Brain microvascular endothelial cell (primary cell): ENCODE results near the gene SNTA1.
"Not testable (repeated sequence)": the region's sequence is repeated elsewhere in the genome, so short reads cannot be mapped to it uniquely, and the experiment has no call there.

ENCODE experiments used
- DNase-seq: peaks from one replicate; pipeline ENCODE4 v3.0.0-alpha.2; 2020
- H3K27ac ChIP-seq: fragments of 250-450 bp; sonication (Bioruptor Pico); 2 replicates; pipeline ENCODE4 v1.5.1; 2020; ENCODE audit warnings: mild to moderate bottlenecking, moderate library complexity
- H3K27me3 ChIP-seq: fragments of 250-450 bp; sonication (Bioruptor Pico); replicated peaks from 2 replicates; pipeline ENCODE4 v1.5.1; 2020; ENCODE audit warnings: mild to moderate bottlenecking
- H3K36me3 ChIP-seq: fragments of 250-450 bp; sonication (Bioruptor Pico); replicated peaks from 2 replicates; pipeline ENCODE4 v1.5.1; 2020; ENCODE audit warnings: mild to moderate bottlenecking
- H3K4me3 ChIP-seq: 2 replicates; pipeline ENCODE4 v1.5.1; 2011; ENCODE audit warnings: low read depth, mild to moderate bottlenecking, control low read depth, low read length, moderate library complexity
- in situ Hi-C: cut with HindIII; loops from 2 replicates; pipeline ENCODE4 v1.10.0; 2017; ENCODE audit warnings: low sequenced_read_pairs, low pct_ligation_motif_present
- TF ChIP-seq, protein P1 (sequence below): IDR thresholded peaks from 2 replicates; pipeline ENCODE4 v1.5.1; 2011; ENCODE audit warnings: low read depth, mild to moderate bottlenecking, moderate library complexity, low read length, control low read depth, inconsistent platforms; ENCODE audit errors: missing control alignments

SNTA1 gene

DNA sequence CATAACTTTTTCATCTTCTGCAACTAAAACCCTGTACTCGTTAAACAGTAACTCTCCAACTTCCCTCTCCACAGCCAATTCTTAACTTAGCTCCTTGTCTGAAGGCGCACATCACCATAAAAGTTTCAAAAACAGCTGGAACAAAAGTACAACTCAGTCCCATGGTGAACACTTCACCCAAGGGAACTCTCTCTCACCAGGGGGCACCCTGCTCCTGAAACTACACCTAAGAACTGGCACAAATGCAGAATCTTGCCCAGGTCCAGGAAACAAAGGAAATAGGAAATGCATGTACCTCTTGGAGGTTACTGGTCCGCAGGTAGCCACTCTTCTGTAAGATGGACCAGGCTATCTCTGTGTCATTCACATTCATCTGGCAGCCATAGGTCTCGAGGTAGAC, 48.8 kb downstream of the SNTA1 start:
- Histone ChIP-seq H3K27me3 (no peaks in the 10 kb centered on the region), H3K36me3 (peaks cover 15% of the 10 kb centered on the region), H3K4me3 (no peak overlapping the region), H3K27ac (no peak overlapping the region)
- in situ Hi-C loops, result no loop called here
- TF ChIP-seq, protein P1, sequence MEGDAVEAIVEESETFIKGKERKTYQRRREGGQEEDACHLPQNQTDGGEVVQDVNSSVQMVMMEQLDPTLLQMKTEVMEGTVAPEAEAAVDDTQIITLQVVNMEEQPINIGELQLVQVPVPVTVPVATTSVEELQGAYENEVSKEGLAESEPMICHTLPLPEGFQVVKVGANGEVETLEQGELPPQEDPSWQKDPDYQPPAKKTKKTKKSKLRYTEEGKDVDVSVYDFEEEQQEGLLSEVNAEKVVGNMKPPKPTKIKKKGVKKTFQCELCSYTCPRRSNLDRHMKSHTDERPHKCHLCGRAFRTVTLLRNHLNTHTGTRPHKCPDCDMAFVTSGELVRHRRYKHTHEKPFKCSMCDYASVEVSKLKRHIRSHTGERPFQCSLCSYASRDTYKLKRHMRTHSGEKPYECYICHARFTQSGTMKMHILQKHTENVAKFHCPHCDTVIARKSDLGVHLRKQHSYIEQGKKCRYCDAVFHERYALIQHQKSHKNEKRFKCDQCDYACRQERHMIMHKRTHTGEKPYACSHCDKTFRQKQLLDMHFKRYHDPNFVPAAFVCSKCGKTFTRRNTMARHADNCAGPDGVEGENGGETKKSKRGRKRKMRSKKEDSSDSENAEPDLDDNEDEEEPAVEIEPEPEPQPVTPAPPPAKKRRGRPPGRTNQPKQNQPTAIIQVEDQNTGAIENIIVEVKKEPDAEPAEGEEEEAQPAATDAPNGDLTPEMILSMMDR, result peak; percentile 49
- DNase-seq, result no peak

DNA sequence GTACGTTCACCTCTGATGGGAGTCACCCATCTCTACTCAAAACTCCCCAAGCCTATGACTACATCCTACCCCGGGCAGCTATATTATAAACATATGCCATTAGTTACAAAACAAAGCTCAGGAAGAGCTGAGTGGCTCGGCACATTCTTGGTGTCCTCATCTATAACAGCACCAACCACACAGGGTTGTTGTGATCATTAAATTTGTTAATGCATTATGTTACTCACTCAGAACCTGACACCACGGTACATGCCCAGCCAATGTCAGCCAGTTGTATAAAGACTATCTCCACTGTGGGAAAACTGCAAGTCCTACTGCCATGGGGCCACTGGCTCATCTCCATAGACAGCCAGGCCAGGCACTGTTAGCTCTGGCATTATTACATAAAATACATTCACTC, 50.0 kb downstream of the SNTA1 start:
- H3K27me3 ChIP-seq, result no peaks in the 10 kb centered on the region
- H3K36me3 ChIP-seq, result peaks cover 15% of the 10 kb centered on the region
- TF ChIP-seq, protein P1, result no peak
- in situ Hi-C loops, result no loop called here
- H3K4me3 ChIP-seq, result no peak overlapping the region
- H3K27ac ChIP-seq, result no peak overlapping the region
- DNase-seq, result no peak

DNA sequence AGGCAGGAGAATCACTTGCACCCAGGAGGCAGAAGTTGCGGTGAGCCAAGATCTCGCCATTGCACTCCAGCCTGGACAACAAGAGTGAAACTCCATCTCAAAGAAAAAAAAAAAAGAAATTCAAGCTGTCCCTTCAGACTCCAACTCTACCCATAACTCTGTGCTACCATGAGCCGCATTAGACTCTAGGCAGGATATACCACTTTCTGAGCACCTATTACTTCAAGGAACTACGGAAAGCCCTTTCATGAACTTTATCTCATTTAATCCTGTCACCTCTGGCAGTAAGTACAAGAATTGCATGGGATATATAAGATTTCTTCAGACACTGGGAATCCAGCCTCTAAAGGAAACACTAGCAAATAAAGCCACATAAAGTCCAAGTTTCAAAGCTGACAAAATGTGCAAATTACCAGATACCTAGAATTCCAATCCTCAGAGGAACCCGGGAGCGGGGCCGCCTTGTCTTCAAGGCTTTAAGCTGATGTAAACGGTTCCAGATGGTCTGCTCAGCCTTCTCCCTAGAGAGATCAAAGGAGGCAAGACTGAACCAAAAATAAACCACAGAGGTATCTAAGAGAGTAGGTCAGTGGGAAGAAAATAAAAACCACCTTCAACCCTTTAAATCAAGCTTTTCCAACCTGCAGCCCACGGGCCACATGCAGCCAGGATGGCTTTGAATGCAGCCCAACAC, 51.7 kb downstream of the SNTA1 start:
- Histone ChIP-seq H3K27ac (no peak overlapping the region), H3K4me3 (no peak overlapping the region), H3K36me3 (peaks cover 16% of the 10 kb centered on the region), H3K27me3 (no peaks in the 10 kb centered on the region)
- TF ChIP-seq, protein P1, result no peak
- no peak for DNase-seq
- in situ Hi-C loops, result no loop called here

DNA sequence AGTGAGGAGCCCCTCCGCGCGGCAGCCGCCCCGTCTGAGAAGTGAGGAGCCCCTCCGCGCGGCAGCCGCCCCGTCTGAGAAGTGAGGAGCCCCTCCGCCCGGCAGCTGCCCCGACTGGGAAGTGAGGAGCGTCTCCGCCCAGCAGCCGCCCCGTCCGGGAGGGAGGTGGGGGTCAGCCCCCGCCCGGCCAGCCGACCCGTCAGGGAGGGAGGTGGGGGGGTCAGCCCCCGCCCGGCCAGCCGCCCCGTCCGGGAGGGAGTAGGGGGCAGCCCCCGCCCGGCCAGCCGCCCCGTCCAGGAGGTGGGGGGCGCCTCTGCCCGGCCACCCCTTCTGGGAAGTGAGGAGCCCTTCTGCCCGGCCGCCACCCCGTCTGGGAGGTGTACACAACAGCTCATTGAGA, 54.2 kb downstream of the SNTA1 start:
- in situ Hi-C loops, H3K4me3 ChIP-seq, H3K27me3 ChIP-seq, DNase-seq, H3K27ac ChIP-seq: not testable (repeated sequence)
- peaks cover 22% of the 10 kb centered on the region for H3K36me3 ChIP-seq

DNA sequence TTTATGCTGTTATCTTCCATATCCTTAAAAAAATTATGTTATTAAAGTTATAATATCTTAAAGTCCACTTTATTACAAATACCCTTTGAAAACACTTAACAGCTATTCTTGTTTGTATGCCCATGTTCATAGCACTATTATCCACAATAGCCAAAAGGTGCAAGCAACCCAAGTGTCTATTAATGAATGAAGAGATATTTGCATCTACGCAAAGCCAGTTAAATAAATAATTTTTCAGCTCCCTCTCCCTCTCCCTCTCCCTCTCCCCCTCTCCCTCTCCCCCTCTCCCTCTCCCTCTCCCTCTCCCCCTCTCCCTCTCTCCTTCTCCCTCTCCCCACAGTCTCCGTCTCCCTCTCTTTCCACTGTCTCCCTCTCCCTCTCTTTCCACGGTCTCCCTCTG, 55.3 kb downstream of the SNTA1 start:
- no peak for DNase-seq
- H3K27ac ChIP-seq, result no peak overlapping the region
- in situ Hi-C loops, result no loop called here
- H3K27me3 ChIP-seq, result no peaks in the 10 kb centered on the region
- H3K4me3 ChIP-seq, result no peak overlapping the region
- H3K36me3 ChIP-seq, result peaks cover 18% of the 10 kb centered on the region
- TF ChIP-seq, protein P1, result no peak

DNA sequence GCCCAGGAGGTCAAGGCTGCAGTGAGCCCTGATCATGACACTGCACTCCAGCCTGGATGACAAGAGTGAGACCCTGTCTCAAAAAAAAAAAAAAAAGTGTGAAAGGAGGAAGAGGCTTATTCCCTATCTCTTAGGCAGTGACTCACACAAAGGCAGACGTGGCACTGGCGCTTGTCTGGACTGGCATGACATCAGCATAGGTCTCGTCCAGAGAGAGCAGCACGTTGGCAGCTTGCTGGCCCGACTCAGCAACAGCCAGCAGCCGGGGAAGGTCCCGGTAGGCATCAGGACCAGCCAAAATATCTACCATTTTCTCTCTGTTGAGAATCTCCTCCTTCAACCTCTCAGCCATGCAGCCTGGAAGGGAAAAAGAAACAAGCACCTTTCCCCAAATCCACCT, 56.4 kb downstream of the SNTA1 start:
- TF ChIP-seq, protein P1, result no peak
- DNase-seq, result peak; percentile 64
- peaks cover 15% of the 10 kb centered on the region for H3K36me3 ChIP-seq
- no peak overlapping the region for H3K4me3 ChIP-seq
- H3K27ac ChIP-seq, result no peak overlapping the region
- in situ Hi-C loops, result no loop called here
- H3K27me3 ChIP-seq, result no peaks in the 10 kb centered on the region
